Measurements from ENCODE around the gene SUSD6.

Gene SUSD6

GRCh38 chr14:69611172-69612013, at the start of gene SUSD6:
Gene SUSD6, plus strand, starts transcription at chr14:69611596. Its CDS starts 46,997 bp downstream, at chr14:69658593.
- DNase-seq (ENCODE audit: low read depth in 4 of 4, low spot score in 1 of 4) = peak; percentile 69 to 81 (median 77)

GRCh38 chr14:69561893-69562292, 49.5 kb upstream of the SUSD6 start:
- DNase-seq (ENCODE audit: low read depth in 4 of 4, low spot score in 1 of 4) = no peak

- no peak for DNase-seq (ENCODE audit: low read depth in 4 of 4, low spot score in 1 of 4)
Observed at GRCh38 chr14:69567563-69567962, 43.8 kb upstream of the SUSD6 start.

- no peak for DNase-seq (ENCODE audit: low read depth in 4 of 4, low spot score in 1 of 4)
Observed at GRCh38 chr14:69569859-69570258, 41.5 kb upstream of the SUSD6 start.

- no peak for DNase-seq (ENCODE audit: low read depth in 4 of 4, low spot score in 1 of 4)
Observed at GRCh38 chr14:69570836-69571330, 40.5 kb upstream of the SUSD6 start.

GRCh38 chr14:69571449-69572029, 39.9 kb upstream of the SUSD6 start:
- DNase-seq (ENCODE audit: low read depth in 4 of 4, low spot score in 1 of 4) = no peak

GRCh38 chr14:69572030-69572840, 39.2 kb upstream of the SUSD6 start:
- DNase-seq (ENCODE audit: low read depth in 4 of 4, low spot score in 1 of 4) = no peak

GRCh38 chr14:69572841-69573135, 38.6 kb upstream of the SUSD6 start:
- DNase-seq (ENCODE audit: low read depth in 4 of 4, low spot score in 1 of 4) = no peak

- DNase-seq (ENCODE audit: low read depth in 4 of 4, low spot score in 1 of 4) = no peak
Observed at GRCh38 chr14:69573205-69573830, 38.1 kb upstream of the SUSD6 start.

- no peak for DNase-seq (ENCODE audit: low read depth in 4 of 4, low spot score in 1 of 4)
Observed at GRCh38 chr14:69573831-69574262, 37.5 kb upstream of the SUSD6 start.

- peak; percentile 57 to 70 (median 64) for DNase-seq (ENCODE audit: low read depth in 4 of 4, low spot score in 1 of 4)
Observed at GRCh38 chr14:69574263-69574953, 37.0 kb upstream of the SUSD6 start, which contains the start of gene CCDC177. Gene CCDC177, minus strand, starts transcription at chr14:69574871. Its CDS starts 1,249 bp downstream, at chr14:69573622.

GRCh38 chr14:69574954-69575295, 36.5 kb upstream of the SUSD6 start:
- DNase-seq (ENCODE audit: low read depth in 4 of 4, low spot score in 1 of 4) = no peak

- DNase-seq (ENCODE audit: low read depth in 4 of 4, low spot score in 1 of 4) = no peak
Observed at GRCh38 chr14:69579476-69579875, 31.9 kb upstream of the SUSD6 start.

GRCh38 chr14:69580009-69580577, 31.3 kb upstream of the SUSD6 start:
- DNase-seq (ENCODE audit: low read depth in 4 of 4, low spot score in 1 of 4) = no peak

GRCh38 chr14:69581316-69581935, 30.0 kb upstream of the SUSD6 start:
- no peak for DNase-seq (ENCODE audit: low read depth in 4 of 4, low spot score in 1 of 4)

- DNase-seq (ENCODE audit: low read depth in 4 of 4, low spot score in 1 of 4) = no peak
Observed at GRCh38 chr14:69582212-69582611, 29.2 kb upstream of the SUSD6 start.

- DNase-seq (ENCODE audit: low read depth in 4 of 4, low spot score in 1 of 4) = no peak
Observed at GRCh38 chr14:69582829-69583228, 28.6 kb upstream of the SUSD6 start.

- no peak for DNase-seq (ENCODE audit: low read depth in 4 of 4, low spot score in 1 of 4)
Observed at GRCh38 chr14:69584389-69584788, 27.0 kb upstream of the SUSD6 start.

GRCh38 chr14:69586404-69586803, 25.0 kb upstream of the SUSD6 start:
- DNase-seq (ENCODE audit: low read depth in 4 of 4, low spot score in 1 of 4) = no peak

GRCh38 chr14:69587389-69587788, 24.0 kb upstream of the SUSD6 start:
- no peak for DNase-seq (ENCODE audit: low read depth in 4 of 4, low spot score in 1 of 4)

Measured in stimulated activated CD4-positive, alpha-beta T cell treated with anti-CD3 and anti-CD28 coated beads, Interleukin-1b, Interleukin-23, amount 100 ng/mL, for 24 hours (primary cell).